Measurements from ENCODE around the gene PCCA.
"Not testable (repeated sequence)": the region's sequence is repeated elsewhere in the genome, so short reads cannot be mapped to it uniquely, and the experiment has no call there.

PCCA gene

DNA sequence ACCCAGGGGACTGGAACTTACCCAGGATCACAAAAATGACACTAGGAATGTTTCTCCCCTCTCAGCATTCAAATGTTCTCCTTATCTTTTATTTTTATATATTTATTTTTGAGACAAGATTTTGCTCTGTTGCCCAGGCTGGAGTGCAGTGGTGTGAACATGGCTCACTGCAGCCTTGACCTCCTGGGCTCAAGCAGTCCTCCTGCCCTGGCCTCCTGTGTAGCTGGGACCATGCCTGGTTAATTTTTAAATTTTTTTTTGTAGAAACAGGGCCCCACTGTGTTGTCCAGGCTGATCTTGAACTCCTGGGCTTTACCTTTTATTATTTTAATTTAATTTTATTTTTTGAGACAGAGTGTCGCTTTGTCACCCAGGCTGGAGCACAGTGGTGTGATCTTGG, 108.2 kb downstream of the PCCA start:
- no peak for DNase-seq (ENCODE audit: low read depth)

DNA sequence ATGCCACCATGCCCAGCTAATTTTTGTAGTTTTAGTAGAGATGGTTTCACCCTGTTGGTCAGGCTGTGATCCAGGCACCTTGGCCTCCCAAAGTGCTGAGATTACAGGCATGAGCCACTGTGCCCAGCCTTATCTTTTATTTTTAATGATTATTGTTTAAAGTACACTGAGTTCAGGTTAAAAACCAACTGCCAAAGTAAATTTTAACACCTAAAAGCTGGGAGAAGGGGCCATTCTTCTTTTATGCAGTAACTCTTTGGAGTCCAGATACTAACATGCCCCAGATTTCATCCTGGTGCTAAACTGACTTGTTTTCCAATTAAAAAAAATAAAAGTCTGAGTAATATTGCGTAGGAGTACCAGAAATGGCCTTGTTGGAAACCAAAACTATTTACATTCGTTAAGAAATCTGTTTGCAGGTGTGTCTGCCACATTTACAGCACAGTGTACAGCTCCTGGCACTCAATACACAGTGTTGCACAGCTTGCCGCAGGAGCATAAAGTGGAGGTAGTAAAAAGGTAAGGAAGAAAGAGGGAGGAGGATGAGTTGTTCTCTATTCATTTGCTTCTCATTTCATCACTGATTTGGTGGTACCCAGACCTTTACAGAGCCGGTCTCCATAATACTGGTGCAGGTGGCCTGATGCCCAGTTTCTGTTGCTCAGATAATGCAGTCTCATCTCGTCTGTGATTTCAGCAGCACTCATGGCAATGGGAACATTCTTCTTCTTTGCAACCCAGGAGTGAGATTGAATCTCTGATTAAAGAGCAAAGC, 108.9 kb downstream of the PCCA start:
- DNase-seq (ENCODE audit: low read depth): no peak

DNA sequence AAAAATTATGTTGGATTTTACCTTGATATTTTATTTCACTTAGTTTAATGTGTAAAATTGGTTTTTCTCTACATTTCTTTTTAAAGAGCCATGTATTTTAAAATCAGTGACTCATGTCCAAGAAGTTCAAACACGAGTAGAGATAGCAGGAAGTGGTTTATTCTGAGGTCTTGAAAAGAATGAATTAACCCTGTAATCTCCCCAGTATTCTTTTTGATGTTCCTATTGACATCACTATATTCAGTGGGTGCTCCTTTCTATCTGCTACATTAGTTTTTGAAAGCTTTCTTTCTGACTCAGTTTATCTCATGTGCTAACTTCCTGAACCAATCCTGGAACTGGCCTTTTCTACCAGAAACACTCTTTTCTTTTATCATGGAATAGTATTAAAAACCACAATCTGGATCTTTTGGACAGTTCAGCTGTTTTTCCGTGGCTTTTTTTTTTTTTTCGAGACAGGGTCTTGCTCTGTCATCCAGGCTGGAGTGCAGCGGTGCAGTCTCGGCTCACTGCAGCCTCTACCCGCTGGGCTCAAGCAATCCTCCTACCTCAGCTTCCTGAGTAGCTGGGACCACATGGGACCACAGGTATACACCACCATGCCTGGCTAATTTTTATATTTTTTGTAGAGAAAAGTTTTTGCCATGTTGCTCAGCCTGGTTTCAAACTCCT, 114.9 kb downstream of the PCCA start:
- DNase-seq (ENCODE audit: low read depth): no peak

DNA sequence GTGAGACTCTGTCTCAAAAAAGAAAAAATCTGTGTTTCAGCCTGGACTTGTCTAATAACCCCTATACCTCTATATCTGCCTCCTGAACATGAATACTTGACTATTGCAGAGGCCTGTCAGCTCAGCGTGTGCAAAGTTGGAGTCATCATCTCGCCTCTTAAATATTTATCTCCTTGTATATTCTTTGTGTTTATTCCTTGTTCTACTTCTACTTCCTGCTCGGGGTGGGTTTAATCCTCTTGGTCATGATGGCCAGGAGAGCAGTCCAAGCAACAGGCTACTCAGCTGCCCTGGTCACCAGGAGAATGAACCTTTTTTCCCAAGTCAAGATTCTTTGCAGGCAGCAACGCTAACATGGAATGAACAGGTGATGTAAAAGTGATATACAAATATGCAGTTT, 119.1 kb downstream of the PCCA start:
- DNase-seq (ENCODE audit: low read depth): no peak

DNA sequence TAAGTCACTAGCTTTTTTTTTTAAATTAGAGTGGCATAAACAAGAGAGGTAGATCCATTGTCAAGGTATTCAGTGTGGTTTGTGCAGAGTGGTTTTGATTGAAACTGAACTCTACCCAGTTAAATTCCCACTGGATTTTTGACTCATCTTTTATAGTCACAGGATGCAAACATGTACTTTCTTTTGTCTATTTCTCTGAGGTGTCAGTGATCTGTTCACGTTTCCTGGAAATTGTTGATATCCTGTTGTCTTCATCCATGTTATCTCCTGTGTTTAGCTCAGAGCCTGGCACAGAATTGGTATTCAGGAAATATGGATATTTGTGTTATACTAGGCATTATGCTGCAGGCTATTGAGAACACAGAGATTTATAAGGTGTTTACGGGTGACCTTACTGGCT, 119.7 kb downstream of the PCCA start:
- no peak for DNase-seq (ENCODE audit: low read depth)

DNA sequence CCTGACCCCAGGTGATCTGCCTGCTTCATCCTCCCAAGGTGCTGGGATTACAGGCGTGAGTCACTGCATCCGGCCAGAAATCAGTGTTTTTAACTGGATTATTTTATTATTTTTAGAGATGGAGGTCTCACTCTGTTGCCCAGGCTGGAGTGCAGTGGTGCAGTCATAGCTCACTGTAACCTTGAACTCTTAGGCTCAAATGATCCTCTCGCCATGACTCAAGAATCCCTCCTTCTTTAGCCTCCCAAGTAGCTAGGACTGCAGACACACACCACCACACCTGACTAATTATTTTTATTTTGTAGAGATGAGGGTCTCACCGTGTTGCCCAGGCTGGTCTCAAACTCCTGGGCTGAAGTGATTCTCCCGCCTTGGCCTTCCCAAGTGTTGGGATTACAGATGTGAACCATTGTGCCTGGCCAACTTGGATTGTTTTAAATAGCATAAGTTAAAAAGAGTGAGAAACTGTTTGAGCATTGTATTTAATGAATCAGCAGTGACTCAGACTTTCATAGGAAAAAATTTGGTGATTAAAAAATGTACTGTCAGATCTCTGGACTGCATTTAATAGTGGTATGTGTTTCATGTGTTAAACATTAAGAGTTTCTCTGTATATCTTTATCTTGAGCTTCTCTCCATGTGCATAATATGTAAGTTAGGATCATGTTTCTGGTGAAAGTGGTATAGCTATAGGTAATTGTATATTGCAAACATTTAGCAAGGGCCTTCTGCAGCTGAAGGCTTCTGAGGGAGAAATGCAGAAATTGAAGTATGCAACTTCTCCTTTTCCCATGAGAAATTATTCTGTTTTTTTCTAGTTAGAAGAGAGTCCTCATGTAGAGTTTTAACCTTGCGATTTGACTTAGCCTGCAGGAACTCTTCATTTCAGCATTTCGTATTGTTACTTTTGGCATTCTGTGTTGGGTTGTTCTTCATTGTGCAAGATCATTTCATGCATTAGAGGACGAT, 121.2 kb downstream of the PCCA start:
- no peak for DNase-seq (ENCODE audit: low read depth)

DNA sequence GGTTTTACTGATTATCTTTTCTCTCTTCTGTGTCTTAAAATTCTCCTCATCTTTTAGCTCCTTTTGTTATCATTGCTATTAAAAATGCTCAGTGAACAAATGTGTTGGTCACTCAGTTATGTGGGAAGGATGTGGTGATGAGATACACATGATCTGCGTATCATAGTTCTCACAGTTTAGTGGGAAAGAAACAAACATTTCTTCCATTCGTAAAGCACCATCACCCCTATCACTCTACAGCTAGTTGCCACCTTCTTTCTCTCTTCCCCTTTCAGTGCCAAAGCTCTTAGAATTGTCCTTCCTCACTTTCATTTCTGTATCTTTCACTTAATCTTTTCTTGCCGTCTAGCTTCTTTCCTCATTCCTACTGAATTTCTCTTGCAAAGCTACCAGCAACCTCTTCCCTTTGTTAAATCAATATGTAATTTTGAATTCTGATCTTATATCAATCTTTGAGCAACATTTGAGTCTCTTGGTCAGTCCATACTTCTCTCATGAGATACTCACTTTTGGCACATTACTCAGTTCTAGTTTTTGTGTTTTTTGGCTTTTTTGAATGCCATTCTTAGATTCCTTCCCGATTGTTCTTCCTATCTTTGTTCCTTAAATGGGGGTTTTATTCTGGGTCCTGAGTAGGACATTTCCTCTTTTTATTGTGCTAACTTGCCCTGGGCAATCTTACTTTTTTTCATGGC, 122.3 kb downstream of the PCCA start:
- DNase-seq (ENCODE audit: low read depth): no peak

DNA sequence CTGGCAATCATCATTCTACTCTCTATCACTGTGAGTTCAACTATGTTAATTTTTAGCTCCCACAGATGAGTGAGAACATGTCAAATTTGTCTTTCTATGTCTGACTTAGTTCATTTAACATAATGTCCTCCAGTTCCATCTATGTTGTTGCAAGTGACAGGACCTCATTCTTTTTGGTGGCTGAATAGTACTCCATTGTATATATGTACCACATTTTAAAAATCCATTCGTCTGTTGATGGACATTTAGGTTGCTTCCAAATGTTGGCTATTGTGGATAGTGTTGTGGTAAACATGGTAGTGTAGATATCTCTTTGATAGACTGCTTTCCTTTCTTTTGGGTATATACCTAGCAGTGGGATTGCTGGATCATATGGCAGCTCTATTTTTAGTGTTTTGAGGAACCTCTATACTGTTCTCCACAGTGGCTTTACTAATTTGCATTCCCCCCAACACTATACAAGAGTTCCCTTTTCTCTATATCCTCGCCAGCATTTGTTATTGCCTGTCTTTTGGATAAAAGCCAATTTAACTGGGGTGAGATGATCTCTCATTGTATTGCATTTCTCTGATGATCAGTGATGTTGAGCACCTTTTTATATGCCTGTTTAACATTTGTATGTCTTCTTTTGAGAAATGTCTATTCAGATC, 124.1 kb downstream of the PCCA start:
- DNase-seq (ENCODE audit: low read depth): no peak

DNA sequence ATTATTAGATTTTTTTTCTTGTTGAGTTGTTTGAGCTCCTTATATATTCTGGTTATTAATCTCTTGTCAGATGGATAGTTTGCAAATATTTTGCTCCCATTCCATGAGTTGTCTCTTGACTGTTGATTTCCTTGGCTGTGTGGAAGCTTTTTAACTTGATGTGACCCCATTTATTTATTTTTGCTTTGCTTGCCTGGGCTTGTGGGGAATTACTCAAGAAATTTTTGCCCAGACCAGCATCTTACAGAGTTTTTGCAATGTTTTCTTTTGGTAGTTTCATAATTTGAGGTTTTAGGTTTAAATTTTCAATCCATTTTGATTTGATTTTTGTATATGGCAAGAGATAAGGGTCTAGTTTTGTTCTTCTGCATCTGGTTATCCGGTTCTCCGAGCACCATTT, 124.7 kb downstream of the PCCA start:
- DNase-seq (ENCODE audit: low read depth): no peak

DNA sequence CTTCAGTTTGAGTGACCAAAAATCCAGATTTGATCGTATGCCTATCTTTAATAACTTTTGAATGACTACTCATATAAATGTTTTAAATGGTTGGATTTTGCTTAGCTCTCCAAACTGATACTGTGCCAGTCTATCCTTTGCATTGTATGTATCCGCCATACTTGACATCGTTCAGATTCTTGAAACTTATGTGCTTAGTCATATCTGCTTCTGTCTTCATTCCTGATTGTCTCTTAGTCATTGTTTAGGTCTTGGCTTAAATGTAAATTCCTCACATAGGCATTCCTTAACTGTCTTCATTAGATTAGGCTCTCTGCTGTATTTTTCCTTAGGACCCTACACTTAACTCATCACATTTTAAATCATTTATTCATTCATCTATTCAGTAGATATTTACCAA, 126.0 kb downstream of the PCCA start:
- no peak for DNase-seq (ENCODE audit: low read depth)

DNA sequence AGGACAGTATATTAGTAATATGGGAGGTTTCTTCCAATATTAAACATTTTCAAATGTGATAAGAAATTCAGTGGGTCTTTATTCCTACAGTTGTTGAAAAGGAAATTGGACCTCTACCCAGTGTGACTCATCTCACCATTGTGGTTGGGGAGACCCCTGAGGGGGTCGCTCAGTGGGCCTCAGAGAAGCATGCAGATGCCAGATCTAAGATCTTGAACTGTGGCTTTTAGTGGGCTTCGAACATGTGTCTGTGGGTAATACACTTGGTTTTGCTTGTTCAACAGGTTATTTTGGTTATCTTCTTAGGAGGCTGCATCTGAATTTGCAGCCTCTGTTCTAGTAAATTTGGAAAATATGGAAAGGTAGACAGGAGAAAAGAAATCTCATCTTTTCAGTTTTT, 132.3 kb downstream of the PCCA start:
- DNase-seq (ENCODE audit: low read depth): no peak

DNA sequence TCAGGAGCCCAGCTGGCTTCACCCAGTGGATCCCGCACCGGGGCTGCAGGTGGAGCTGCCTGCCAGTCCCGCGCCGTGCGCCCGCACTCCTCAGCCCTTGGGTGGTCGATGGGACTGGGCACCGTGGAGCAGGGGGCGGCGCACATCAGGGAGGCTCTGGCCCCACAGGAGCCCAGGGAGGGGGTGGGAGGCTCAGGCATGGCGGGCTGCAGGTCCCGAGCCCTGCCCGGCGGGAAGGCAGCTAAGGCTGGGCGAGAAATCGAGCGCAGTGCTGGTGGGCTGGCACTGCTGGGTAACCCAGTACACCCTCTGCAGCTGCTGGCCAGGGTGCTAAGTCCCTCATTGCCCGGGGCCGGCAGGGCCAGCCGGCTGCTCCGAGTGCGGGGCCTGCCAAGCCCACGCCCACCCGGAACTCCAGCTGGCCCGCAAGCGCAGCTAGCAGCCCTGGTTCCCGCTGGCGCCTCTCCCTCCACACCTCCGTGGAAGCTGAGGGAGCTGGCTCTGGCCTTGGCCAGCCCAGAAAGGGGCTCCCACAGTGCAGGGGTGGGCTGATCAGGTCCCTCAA, 135.2 kb downstream of the PCCA start:
- DNase-seq (ENCODE audit: low read depth): not testable (repeated sequence)

DNA sequence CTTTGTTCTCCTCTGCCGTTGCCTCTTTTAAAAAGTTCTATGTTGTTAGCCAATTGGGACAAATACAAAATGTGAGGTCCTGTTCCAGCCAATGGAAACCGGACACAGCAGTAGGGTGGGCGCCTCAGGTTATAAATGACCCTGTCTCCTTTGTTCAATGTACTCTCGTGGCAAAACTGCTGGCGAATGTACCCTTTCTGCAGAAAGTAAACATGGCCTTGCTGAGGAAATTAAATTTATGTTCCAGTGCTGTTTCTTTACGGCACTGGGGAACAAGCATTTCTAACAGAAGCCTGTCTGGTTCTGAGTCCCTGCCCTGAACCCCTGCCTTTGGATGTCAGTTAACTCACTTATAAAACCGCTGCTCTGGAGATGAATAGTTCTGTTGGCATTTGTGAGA, 140.7 kb downstream of the PCCA start:
- no peak for DNase-seq (ENCODE audit: low read depth)

DNA sequence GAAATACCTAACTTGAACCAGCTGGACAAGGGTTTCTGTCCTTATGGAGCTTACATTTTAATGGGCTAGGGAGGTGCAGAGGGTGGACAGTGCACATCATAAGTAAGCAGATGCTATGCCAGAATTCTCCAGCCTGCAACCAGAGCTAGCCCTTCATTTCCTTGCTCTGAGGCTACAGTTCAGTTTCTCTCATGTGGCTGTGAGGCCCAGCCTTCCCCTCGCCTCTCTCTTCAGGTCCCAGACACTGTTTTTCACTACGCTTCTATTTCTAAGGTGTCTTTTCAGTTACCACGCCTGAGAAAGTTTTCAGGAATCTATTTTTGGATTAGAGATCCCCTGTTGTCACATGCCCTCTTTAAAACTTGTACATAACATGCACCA, 141.9 kb downstream of the PCCA start:
- DNase-seq (ENCODE audit: low read depth): no peak

DNA sequence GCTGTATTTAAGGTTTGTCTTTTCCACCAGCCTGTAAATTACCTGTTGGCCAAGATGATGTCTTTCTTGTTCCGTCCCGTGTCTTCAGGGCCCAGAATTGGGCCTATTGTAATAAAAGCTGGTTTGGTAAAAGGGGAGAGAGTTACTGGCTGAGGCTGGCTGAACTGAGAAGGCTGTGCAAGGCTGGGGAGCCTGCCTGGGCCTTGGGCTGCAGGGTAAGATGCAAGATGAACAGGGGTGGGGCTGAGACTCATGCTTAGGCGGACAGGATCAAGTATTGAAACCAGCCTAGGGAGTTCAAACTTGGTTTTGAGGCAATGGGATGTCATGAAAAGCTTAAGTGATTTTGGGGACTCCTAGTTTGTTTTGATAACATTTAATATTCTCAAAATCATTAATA, 142.3 kb downstream of the PCCA start:
- DNase-seq (ENCODE audit: low read depth): no peak

DNA sequence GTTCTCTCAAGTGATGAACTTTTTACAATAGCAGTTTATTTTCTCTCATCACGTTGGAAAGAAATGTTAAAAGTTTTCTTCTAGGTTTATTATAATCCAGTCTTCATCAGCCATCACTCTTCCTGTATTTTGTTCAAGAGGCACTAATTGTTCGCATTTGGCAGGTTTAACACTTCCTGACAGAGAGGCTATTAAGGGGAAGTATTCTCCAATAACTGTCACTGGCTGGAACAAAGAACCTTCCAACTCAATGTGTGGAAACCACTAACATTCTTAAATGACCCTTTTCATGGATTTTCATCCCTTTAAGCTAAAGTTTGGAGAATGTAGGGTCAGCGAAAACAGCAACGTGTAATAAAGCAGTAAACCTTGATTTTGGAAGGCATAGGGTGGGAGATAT, 145.1 kb downstream of the PCCA start:
- DNase-seq (ENCODE audit: low read depth): no peak

DNA sequence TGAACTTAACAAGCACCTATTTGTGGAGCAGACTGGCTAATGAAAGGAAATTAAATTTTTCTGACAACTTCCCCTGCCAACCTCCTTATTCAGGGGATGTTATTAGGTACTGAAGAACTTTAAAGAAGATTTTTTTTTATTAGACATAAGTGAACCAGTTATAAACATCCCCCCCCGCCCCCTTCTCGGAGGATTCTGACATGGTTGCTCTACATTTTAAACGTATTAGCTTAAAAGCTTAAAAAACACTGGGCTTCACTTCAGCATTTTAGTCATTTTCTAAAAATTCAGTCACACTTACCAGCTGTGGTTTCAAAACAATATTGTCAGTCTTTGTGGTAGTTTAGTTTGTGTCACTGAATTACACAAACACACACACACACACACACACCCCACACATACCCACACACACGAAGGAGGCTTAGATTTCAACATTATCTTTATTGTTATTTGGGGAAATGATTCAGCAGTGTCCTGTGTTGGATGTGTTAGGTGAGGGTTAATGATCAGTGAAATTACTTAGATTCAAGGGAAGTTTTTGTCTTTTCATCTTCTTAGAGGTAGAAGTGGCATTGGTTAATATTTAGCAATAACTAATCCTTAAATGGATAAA, 145.7 kb downstream of the PCCA start:
- no peak for DNase-seq (ENCODE audit: low read depth)

DNA sequence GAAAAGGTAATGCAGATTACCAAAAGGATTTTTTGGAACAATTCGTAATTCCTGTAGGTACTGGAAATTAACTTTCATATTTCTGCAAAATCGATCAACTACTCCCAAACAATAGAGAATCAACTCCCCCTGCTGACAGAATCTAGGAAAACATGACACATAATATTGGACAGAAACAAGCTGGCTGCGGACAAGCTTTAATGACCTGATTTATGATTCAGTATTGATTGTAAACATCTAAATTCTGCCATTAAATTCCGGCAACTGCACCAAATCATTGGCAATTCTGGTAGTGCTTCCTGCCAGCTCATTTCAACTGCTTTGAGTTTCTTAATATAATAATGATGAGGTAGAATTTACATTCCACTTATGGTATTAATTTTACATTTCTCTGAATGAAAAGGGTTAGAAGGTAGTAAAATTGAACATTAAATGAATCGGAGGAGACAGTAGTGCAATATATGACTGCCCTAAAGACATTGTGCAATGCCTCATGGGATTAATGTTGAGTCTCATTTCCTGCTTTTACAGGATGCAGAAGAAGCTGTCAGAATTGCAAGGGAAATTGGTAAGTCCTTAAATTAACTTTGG, 146.5 kb downstream of the PCCA start:
- DNase-seq (ENCODE audit: low read depth): no peak

DNA sequence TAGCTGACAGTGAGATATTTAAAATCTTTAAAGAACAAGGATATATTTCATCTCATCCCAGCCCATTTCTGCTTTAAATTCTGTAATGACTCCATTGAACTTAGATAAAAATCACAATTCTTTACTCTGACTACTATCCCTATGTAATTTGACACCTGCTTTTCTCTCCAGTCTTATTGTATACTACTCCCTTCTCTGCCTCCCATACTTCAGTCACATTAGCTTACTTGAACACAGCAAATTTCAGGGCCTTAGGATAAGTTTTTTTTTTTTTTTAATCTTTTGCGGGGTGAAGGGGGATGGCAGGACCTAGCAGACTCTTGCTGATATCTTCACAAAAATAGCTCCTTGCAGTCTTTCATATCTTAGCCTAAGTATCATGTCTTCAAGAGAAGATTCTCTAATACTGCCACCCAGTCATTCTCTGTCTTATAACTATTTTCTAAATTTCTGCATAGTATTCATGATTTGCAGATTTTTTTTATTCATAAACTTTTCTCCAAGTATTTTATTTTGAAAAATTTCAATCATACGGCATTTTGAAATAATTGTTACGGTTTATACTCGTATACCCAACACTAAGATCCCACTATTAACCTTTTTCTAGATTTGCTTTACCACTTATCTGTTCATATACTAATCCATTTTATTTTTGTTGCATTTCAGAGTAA, 151.4 kb downstream of the PCCA start:
- DNase-seq (ENCODE audit: low read depth): no peak

DNA sequence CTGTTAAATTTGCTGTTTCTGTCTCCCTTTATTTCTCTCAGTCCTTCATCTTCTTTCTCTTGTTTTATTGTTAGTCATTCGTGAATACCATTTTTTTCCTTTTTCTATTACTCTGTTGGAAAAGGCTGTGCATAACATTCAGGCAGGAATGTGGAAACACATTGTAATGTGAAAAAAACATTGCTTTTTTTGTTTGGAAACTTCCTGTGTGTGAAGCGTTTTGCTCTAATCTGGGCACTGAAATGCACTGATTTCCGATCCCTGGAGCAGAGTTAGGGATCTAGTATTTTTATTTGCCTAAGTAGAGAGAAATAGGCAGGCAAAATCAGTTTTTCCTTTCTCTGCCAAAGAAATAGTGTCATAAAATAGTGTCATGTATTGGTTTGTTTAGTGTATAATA, 155.5 kb downstream of the PCCA start:
- DNase-seq (ENCODE audit: low read depth): no peak
